Esophagus muscularis mucosa (tissue), 4 donors: ENCODE measurements around the gene APOM. TPM values are rescaled to one million over a fixed set of nuclear protein-coding genes. Genes with fewer than 3 reads are reported as not detected.

Experiments
- DNase-seq: peaks from one replicate; pipeline ENCODE4 v3.0.0-alpha.2; 2017; ENCODE audit errors: extremely low spot score
- H3K27ac ChIP-seq, 4 donors: fragments of 200-600 bp; sonication (generic); replicated peaks in 1 of 4; 1 replicate in 3 of 4; 2 replicates in 1 of 4; pipeline ENCODE4 v1.5.1; 2016 to 2019; ENCODE audit warnings: mild to moderate bottlenecking in 1 of 4
- H3K27me3 ChIP-seq, 4 donors: fragments of 200-600 bp; sonication (generic); one replicate each; pipeline versions ENCODE4 v1.5.1 to v1.6.0; 2016 to 2019
- H3K36me3 ChIP-seq, 4 donors: fragments of 200-600 bp; sonication (generic); one replicate each; pipeline ENCODE4 v1.5.1; 2016 to 2019
- H3K4me1 ChIP-seq, 4 donors: fragments of 200-600 bp; sonication (generic); one replicate each; pipeline ENCODE4 v1.5.1; 2016 to 2019
- H3K4me3 ChIP-seq, 4 donors: fragments of 200-600 bp; sonication (generic); 1 replicate in 2 of 4; 2 replicates in 2 of 4; pipeline ENCODE4 v1.5.1; 2016 to 2019; ENCODE audit warnings: mild to moderate bottlenecking in 4 of 4, moderate library complexity in 1 of 4
- H3K9me3 ChIP-seq, 4 donors: fragments of 200-600 bp; sonication (generic); 1 replicate in 3 of 4; 2 replicates in 1 of 4; pipeline ENCODE4 v1.5.1; 2016 to 2019
- CTCF ChIP-seq, 3 experiments: fragments of 200-600 bp in 2 of 3; fragments of 450-650 bp in 1 of 3; sonication (generic) in 2 of 3; IDR thresholded peaks; one replicate each; pipeline ENCODE4 v1.5.1; 2017 to 2019; ENCODE audit warnings: antibody characterized with exemption in 3 of 3, mild to moderate bottlenecking in 2 of 3, moderate library complexity in 1 of 3
- EP300 ChIP-seq: sonication (generic); formaldehyde crosslinking; IDR thresholded peaks from one replicate; pipeline ENCODE4 v1.6.1; 2017; ENCODE audit warnings: antibody characterized with exemption
- POLR2A ChIP-seq: fragments of 450-650 bp; IDR thresholded peaks from one replicate; pipeline ENCODE4 v1.6.1; 2017; ENCODE audit warnings: antibody characterized with exemption, moderate library complexity, mild to moderate bottlenecking, low read depth
- POLR2AphosphoS5 ChIP-seq, 2 donors: sonication (generic); formaldehyde crosslinking; IDR thresholded peaks; one replicate each; pipeline ENCODE4 v1.6.1; 2017; ENCODE audit warnings: antibody characterized with exemption in 2 of 2
- WGBS: methylation state at CpG from one replicate; pipeline ENCODE4 v1.1.5; 2018; 5-methylcytosine and 5-hydroxymethylcytosine counted together
- intact Hi-C: fragments of 100-400 bp; cut with DNase I; formaldehyde crosslinking; loops from one replicate; pipeline ENCODE4 v1.15.1; 2023
- total RNA-seq, 4 donors: library from RNA; depleted of rRNA; stranded (reverse); fragments of >200 nt; gene quantifications; one replicate each; pipeline versions ENCODE4 v1.1.0 to v1.2.1, GENCODE V29; 2016

APOM gene
- 1 to 10 TPM; 1.5 to 3.3 (median 2.0) TPM for total RNA-seq

DNA sequence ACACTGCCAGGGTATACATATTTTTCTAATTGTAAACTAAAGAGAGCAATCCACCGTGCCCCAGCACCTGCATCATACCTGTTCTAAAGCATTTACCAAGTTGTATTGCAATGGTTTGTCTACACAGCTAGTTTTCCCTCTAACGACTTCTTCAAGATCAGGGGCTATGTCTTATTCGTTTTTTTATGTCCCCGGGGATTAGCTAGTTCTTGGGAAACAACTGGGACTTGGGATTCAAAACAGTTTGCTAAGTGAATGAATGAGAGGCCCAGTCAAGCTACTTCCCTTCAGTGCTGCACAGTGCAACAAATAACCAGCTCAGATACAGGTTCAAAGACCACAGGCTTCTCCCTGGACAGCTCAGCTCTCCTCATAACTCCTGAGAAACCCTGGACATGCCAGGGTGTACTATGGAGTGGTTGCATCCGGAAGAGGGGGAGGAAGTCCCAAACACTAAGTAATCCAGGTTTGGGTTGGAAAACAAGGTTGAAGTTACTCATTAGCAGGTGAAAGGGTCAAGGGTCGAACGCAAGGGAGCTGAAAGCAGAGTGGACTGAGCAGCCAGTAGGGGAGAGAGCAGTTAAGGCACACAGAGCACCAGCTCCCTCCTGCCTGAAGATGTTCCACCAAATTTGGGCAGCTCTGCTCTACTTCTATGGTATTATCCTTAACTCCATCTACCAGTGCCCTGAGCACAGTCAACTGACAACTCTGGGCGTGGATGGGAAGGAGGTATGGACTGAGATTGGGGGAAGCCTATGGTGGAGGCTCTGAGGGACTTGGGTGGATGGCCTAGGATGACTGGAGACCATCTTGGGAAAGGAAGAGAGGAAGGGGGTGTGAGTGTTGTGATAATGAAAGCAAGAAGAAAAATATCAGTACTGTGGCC lies at the start of gene APOM:
Gene APOM (plus strand): TSS at position 546 of the 889 bp plus-strand sequence. CDS start 73 bp downstream, at position 619.
- TF ChIP-seq POLR2A, result no peak
- no peak for TF ChIP-seq POLR2AphosphoS5 (IDR thresholded peaks at IDR 0.05)
- no peak for TF ChIP-seq EP300
- no peak for TF ChIP-seq CTCF (IDR thresholded peaks at IDR 0.05)
- 87% methylated on average over 8 of the region's 8 CpGs for WGBS
- Histone ChIP-seq H3K4me1 (peaks cover 42 to 69% (median 54%) of the 10 kb centered on the region in 4 donors), H3K36me3 (peaks cover 0 to 37% (median 27%) of the 10 kb centered on the region in 4 donors), H3K4me3 (no peak within 1 kb of the TSS), H3K27me3 (no peaks in the 10 kb centered on the region), H3K9me3 (no peaks in the 10 kb centered on the region), H3K27ac (no peak within 1 kb of the TSS)
- intact Hi-C loops, result no loop called here
- DNase-seq, result no peak

DNA sequence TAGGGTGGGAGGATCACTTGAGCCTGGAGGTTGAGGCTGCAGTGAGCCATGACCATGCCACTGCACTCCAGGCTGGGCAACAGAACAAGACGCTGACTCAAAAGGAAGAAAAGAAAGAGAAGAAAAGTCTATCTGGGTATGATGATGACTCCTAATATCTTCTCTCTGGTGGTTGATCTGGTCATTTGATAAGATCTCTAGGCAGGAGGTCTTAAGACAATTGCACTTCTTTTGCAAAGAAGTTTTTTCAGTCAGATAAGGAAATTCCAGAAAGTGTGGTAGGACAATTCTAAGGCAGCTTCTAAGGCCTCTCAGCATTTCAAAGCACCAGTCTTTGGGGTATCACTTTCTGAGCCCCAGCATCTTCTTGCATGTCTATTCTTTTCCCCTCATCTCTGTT lies 48.4 kb upstream of the APOM start:
- WGBS, result 89% methylated on average over 1 of the region's 1 CpG
- Histone ChIP-seq H3K4me3 (no peak overlapping the region), H3K36me3 (no peaks in the 10 kb centered on the region), H3K27me3 (no peaks in the 10 kb centered on the region), H3K27ac (no peak overlapping the region), H3K9me3 (no peaks in the 10 kb centered on the region), H3K4me1 (no peaks in the 10 kb centered on the region)
- intact Hi-C loops, result no loop called here
- no peak for TF ChIP-seq CTCF (IDR thresholded peaks at IDR 0.05)
- no peak for TF ChIP-seq EP300
- TF ChIP-seq POLR2AphosphoS5 (IDR thresholded peaks at IDR 0.05), result no peak
- TF ChIP-seq POLR2A, result no peak
- DNase-seq, result no peak

GRCh38 chr6:31609519-31610406 lies 45.9 kb upstream of the APOM start:
- no peaks in the 10 kb centered on the region for H3K36me3 ChIP-seq
- no peaks in the 10 kb centered on the region for H3K27me3 ChIP-seq
- intact Hi-C loops, result no loop called here
- 73% methylated on average over 7 of the region's 8 CpGs for whole genome bisulfite sequencing
- TF ChIP-seq CTCF (IDR thresholded peaks at IDR 0.05), result no peak
- TF ChIP-seq POLR2A, result no peak
- no peak for TF ChIP-seq POLR2AphosphoS5 (IDR thresholded peaks at IDR 0.05)
- TF ChIP-seq EP300, result no peak
- no peaks in the 10 kb centered on the region for H3K4me1 ChIP-seq
- no peaks in the 10 kb centered on the region for H3K9me3 ChIP-seq
- no peak overlapping the region for H3K4me3 ChIP-seq
- no peak overlapping the region for H3K27ac ChIP-seq
- DNase-seq, result no peak

DNA sequence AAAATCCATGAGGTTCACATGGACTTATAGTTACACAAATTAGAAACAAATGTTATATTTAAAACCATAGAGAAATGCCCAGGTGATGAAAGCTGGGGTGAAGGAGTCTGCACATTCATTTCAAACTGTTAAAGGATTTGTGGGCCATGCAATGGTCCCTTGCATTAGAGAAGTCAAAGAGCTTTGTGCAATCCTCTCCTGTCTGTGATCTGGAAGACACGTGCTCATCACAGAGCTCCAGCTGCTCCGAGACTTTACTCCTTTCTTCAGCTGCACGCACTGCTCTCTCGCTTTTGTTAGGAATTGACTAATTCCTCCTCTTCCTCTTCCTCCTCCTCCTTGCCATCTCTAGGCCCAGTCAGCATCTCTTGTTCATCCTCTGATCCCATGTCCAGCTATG lies 44.7 kb upstream of the APOM start:
- intact Hi-C loops, result no loop called here

More for the DNA sequence above, 44.7 kb upstream of the APOM start:
- no peaks in the 10 kb centered on the region for H3K4me1 ChIP-seq
- H3K4me3 ChIP-seq, result no peak overlapping the region
- no peaks in the 10 kb centered on the region for H3K36me3 ChIP-seq
- 67% methylated on average over 4 of the region's 4 CpGs for WGBS
- H3K27me3 ChIP-seq, result no peaks in the 10 kb centered on the region
- H3K9me3 ChIP-seq, result no peaks in the 10 kb centered on the region
- no peak overlapping the region for H3K27ac ChIP-seq
- TF ChIP-seq POLR2AphosphoS5 (IDR thresholded peaks at IDR 0.05) (no peak), CTCF (IDR thresholded peaks at IDR 0.05) (no peak), EP300 (no peak), POLR2A (no peak)
- no peak for DNase-seq
